Lung (tissue), 12 donors: ENCODE data around the gene HRH3. TPM values are rescaled to one million over a fixed set of nuclear protein-coding genes. Genes with fewer than 3 reads are reported as not detected.

Experiments used
- ATAC-seq: fragments of 200-7000 bp; cut with Tn5 transposase; one replicate; pipeline ENCODE4 v1.9.1; 2020; ENCODE audit warnings: moderate number of reproducible peaks; ENCODE audit not compliant: insufficient read depth, low FRiP score
- DNase-seq, 3 donors: peaks; one replicate each; pipeline ENCODE4 v3.0.0-alpha.2; 2013 to 2017
- H3K27ac ChIP-seq, 2 donors: one replicate each; pipeline ENCODE4 v1.5.1; 2013; ENCODE audit warnings: mild to moderate bottlenecking in 2 of 2, moderate library complexity in 2 of 2, control low read depth in 1 of 2, inconsistent platforms in 1 of 2, low read depth in 1 of 2, low read length in 1 of 2
- H3K27me3 ChIP-seq, 3 donors: one replicate each; pipeline ENCODE4 v1.5.1; 2013; ENCODE audit warnings: low read length in 2 of 3; ENCODE audit not compliant: control insufficient read depth in 3 of 3, insufficient read depth in 3 of 3
- H3K36me3 ChIP-seq, 4 donors: one replicate each; pipeline ENCODE4 v1.5.1; 2013; ENCODE audit warnings: low read length in 4 of 4, mild to moderate bottlenecking in 1 of 4, moderate library complexity in 1 of 4; ENCODE audit not compliant: control insufficient read depth in 4 of 4, insufficient read depth in 4 of 4
- H3K4me1 ChIP-seq, 5 donors: one replicate each; pipeline ENCODE4 v1.5.1; 2013; ENCODE audit warnings: low read length in 5 of 5, mild to moderate bottlenecking in 2 of 5, moderate library complexity in 1 of 5; ENCODE audit not compliant: control insufficient read depth in 5 of 5, insufficient read depth in 5 of 5
- H3K4me3 ChIP-seq: one replicate; pipeline ENCODE4 v1.5.1; 2013; ENCODE audit warnings: mild to moderate bottlenecking, control low read depth, moderate library complexity
- H3K9ac ChIP-seq, 2 donors: one replicate each; pipeline ENCODE4 v1.5.1; 2013; ENCODE audit warnings: low read length in 2 of 2, control low read depth in 1 of 2; ENCODE audit not compliant: insufficient read depth in 1 of 2
- H3K9me3 ChIP-seq, 4 donors: one replicate each; pipeline ENCODE4 v1.5.1; 2013; ENCODE audit warnings: low read length in 3 of 4, mild to moderate bottlenecking in 1 of 4, moderate library complexity in 1 of 4; ENCODE audit not compliant: control insufficient read depth in 4 of 4, insufficient read depth in 3 of 4
- WGBS, 2 donors: extraction: QIAGEN DNeasy Blood & Tissue Kit; methylation state at CpG; one replicate each; pipeline ENCODE4 v1.1.7; 2013; 5-methylcytosine and 5-hydroxymethylcytosine counted together
- polyA plus RNA-seq, 2 donors: library from polyadenylated mRNA; stranded (reverse); fragments of 200-250 nt; gene quantifications; one replicate each; pipeline ENCODE4 v1.2.1, GENCODE V29; 2013
- total RNA-seq, 2 donors: library from RNA; depleted of rRNA in 1 of 2; stranded (reverse); fragments of >200 nt in 1 of 2; gene quantifications; one replicate each; pipeline ENCODE4 v1.2.1, GENCODE V29; 2014 to 2021
- TF ChIP-seq, protein P1 (sequence below): IDR thresholded peaks from 2 replicates; pipeline ENCODE4 v1.5.1; 2012; ENCODE audit warnings: mild to moderate bottlenecking; ENCODE audit errors: control extremely low read depth, extremely low read depth
- donor health status: control.
- donor health status: control.
- donor health status: Bipolar disorder and iron deficiency.
- donor health status: healthy.
- donor health status: DM: yes; HTN: yes; CAD: no.

Gene HRH3
- total and polyA plus RNA-seq, 4 donors, result not detected

DNA sequence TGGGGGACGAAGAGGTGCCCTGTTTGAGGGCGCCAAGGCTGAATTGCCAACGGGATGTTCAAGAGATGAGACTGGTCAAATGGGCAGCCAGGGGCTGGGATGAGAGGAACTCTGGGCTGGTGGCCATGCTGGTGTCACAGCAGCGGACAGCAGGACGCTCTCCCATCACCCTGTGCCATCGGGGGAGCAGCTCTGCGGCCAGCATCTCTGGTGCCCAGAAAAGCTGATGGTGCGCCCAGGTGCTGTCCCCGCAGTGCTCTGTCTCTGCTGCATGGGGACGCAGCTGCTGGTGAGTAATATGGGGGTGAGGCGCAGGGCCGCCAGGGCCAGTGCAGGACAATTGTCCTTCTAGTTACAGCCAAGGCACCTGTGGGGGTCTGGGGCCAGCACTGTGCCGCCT lies 4.9 kb upstream of the HRH3 start:
- TF ChIP-seq, protein P1, sequence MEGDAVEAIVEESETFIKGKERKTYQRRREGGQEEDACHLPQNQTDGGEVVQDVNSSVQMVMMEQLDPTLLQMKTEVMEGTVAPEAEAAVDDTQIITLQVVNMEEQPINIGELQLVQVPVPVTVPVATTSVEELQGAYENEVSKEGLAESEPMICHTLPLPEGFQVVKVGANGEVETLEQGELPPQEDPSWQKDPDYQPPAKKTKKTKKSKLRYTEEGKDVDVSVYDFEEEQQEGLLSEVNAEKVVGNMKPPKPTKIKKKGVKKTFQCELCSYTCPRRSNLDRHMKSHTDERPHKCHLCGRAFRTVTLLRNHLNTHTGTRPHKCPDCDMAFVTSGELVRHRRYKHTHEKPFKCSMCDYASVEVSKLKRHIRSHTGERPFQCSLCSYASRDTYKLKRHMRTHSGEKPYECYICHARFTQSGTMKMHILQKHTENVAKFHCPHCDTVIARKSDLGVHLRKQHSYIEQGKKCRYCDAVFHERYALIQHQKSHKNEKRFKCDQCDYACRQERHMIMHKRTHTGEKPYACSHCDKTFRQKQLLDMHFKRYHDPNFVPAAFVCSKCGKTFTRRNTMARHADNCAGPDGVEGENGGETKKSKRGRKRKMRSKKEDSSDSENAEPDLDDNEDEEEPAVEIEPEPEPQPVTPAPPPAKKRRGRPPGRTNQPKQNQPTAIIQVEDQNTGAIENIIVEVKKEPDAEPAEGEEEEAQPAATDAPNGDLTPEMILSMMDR, result no peak
- no peak overlapping the region for H3K4me3 ChIP-seq
- peaks cover 9 to 47% (median 12%) of the 10 kb centered on the region in 3 donors for H3K27me3 ChIP-seq
- peaks cover 0 to 5% (median 0%) of the 10 kb centered on the region in 4 donors for H3K9me3 ChIP-seq
- WGBS, 2 donors, result 89 to 90% methylated on average over 13 of the region's 13 CpGs
- no peak overlapping the region for H3K27ac ChIP-seq
- ATAC-seq (no peak), DNase-seq (no peak)
- no peak overlapping the region for H3K9ac ChIP-seq
- no peaks in the 10 kb centered on the region for H3K36me3 ChIP-seq
- H3K4me1 ChIP-seq, result peaks cover 0 to 6% (median 0%) of the 10 kb centered on the region in 5 donors

DNA sequence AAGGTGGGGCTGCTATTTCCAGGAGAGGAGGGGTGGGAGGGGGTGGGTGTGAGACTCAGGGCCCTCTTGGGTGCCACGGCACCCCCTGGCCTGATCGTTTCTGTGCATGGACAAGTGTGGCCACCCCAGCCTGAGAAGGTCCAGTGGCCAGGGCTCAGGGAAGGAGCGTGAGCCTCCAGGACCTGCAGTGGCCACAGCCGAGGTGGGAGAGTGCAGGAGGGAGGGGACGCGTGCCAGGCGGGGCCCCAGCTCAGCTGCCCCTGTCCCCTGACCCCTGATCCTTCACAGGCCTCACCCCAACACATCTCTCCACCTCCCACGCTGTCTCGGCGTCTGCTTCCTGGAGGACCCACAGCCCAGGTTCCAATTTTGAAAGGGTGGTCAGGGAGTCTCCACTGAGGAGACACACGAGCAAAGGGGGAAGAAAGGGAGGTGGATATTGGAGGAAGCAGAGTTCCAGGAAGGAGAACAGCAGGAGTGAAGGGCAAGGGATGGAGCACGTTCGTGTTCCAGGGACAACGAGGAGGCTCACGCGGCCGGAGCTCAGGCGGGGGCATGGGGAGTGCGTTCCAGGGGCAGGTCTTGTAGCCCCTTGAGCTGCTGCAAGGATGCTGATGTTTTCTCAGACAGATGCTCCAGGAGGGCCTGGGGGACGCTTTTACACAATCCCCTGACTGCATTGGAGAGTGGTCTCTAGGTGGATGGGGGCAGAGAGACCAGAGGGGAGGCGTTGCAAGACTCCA lies 4.2 kb upstream of the HRH3 start:
- Histone ChIP-seq H3K9ac (no peak overlapping the region), H3K27ac (no peak overlapping the region), H3K4me1 (peaks cover 0 to 8% (median 0%) of the 10 kb centered on the region in 5 donors), H3K9me3 (peaks cover 0 to 5% (median 0%) of the 10 kb centered on the region in 4 donors), H3K36me3 (no peaks in the 10 kb centered on the region), H3K4me3 (no peak overlapping the region), H3K27me3 (peaks cover 9 to 51% (median 9%) of the 10 kb centered on the region in 3 donors)
- 56 to 70% methylated on average over 20 to 21 of the region's 21 CpGs for WGBS, 2 donors
- TF ChIP-seq, protein P1, result no peak
- ATAC-seq (no peak), DNase-seq (no peak)

DNA sequence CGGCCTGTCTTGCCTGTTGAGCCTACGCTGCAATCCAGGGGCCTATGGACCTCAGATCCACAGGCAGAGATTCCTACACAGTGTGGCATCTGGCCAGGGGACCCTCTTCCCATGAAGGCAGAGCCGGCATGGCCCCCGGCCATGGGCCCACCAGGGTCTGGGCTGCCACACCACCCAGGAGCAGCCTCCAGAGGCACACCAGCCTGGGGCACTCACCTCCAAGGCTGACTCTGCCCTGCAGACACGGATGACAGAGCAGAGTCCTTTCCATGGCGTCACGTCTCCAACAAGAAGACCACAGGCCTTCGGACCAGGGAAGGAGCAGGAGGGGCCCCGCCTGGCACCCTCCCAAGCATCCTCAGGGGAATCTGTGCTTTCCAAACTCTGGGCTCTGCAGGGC lies 3.5 kb upstream of the HRH3 start:
- peaks cover 9 to 58% (median 10%) of the 10 kb centered on the region in 3 donors for H3K27me3 ChIP-seq
- no peak for DNase-seq

More for the DNA sequence above, 3.5 kb upstream of the HRH3 start:
- Histone ChIP-seq H3K4me3 (no peak overlapping the region), H3K9me3 (peaks cover 0 to 5% (median 0%) of the 10 kb centered on the region in 4 donors), H3K9ac (no peak overlapping the region), H3K36me3 (no peaks in the 10 kb centered on the region), H3K4me1 (peaks cover 0 to 10% (median 0%) of the 10 kb centered on the region in 5 donors), H3K27ac (no peak overlapping the region)
- TF ChIP-seq, protein P1, result no peak
- WGBS, 2 donors, result 79 to 83% methylated on average over 9 of the region's 9 CpGs
- ATAC-seq, result no peak
